ENCODE results near the gene KDM4B. TPM values are rescaled to one million over a fixed set of nuclear protein-coding genes. Genes with fewer than 3 reads are reported as not detected.

KDM4B gene
- total RNA-seq, 2 experiments from 2014 or later = 44.9 to 47.0 TPM

GRCh38 chr19:5114727-5115126, 145.8 kb downstream of the KDM4B start:
- H3K36me3 Mint-ChIP-seq (ENCODE audit: low read depth) = peaks cover 21% of the 10 kb centered on the region
- DNase-seq = no peak
- H3K4me3 Mint-ChIP-seq = no peak overlapping the region
- H3K27ac Mint-ChIP-seq = no peak overlapping the region
- CTCF ChIA-PET = no interaction called here
- POLR2A ChIA-PET = no interaction called here
- no peaks in the 10 kb centered on the region for H3K9me3 Mint-ChIP-seq (ENCODE audit: insufficient read depth)
- no peaks in the 10 kb centered on the region for H3K4me1 Mint-ChIP-seq (ENCODE audit: low read depth)
- no peak for ATAC-seq
- H3K27me3 Mint-ChIP-seq (ENCODE audit: low read depth) = no peaks in the 10 kb centered on the region

DNA sequence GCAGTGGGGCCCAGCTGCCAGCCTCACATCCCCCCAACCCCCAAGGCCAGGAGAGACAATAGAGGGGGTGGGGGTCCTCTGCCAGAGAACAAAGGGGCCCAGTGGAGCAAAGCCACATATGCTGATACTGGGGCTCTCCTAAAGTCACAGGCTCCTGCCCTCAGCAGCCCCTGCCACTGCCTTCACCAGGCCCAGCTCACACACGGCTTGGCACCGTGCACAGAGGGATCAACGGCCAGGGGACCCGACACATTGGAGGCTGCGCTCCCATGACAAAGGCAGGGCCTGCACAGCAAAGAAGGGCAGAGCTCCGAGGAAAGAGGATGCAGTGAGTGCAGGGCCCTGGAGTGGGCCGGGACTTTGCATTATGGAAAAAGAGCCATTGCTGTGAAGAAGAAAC, 146.4 kb downstream of the KDM4B start:
- H3K4me1 Mint-ChIP-seq (ENCODE audit: low read depth) = no peaks in the 10 kb centered on the region
- H3K27ac Mint-ChIP-seq = no peak overlapping the region
- H3K36me3 Mint-ChIP-seq (ENCODE audit: low read depth) = peaks cover 21% of the 10 kb centered on the region
- POLR2A ChIA-PET = no interaction called here
- ATAC-seq (no peak), DNase-seq (no peak)
- H3K9me3 Mint-ChIP-seq (ENCODE audit: insufficient read depth) = no peaks in the 10 kb centered on the region
- no peaks in the 10 kb centered on the region for H3K27me3 Mint-ChIP-seq (ENCODE audit: low read depth)
- no peak overlapping the region for H3K4me3 Mint-ChIP-seq
- CTCF ChIA-PET = no interaction called here

- ChIA-PET CTCF (no interaction called here), POLR2A (no interaction called here)
- DNase-seq (no peak), ATAC-seq (no peak)
- H3K9me3 Mint-ChIP-seq (ENCODE audit: insufficient read depth) = no peaks in the 10 kb centered on the region
- H3K4me1 Mint-ChIP-seq (ENCODE audit: low read depth) = peaks cover 2% of the 10 kb centered on the region
- peaks cover 21% of the 10 kb centered on the region for H3K36me3 Mint-ChIP-seq (ENCODE audit: low read depth)
- no peak overlapping the region for H3K4me3 Mint-ChIP-seq
- no peak overlapping the region for H3K27ac Mint-ChIP-seq
- H3K27me3 Mint-ChIP-seq (ENCODE audit: low read depth) = no peaks in the 10 kb centered on the region
Measured at GRCh38 chr19:5115771-5116202, 146.9 kb downstream of the KDM4B start.

GRCh38 chr19:5116292-5116691, 147.4 kb downstream of the KDM4B start:
- ChIA-PET CTCF (no interaction called here), POLR2A (no interaction called here)
- DNase-seq (no peak), ATAC-seq (no peak)
- peaks cover 21% of the 10 kb centered on the region for H3K36me3 Mint-ChIP-seq (ENCODE audit: low read depth)
- no peak overlapping the region for H3K4me3 Mint-ChIP-seq
- H3K4me1 Mint-ChIP-seq (ENCODE audit: low read depth) = peaks cover 7% of the 10 kb centered on the region
- no peaks in the 10 kb centered on the region for H3K9me3 Mint-ChIP-seq (ENCODE audit: insufficient read depth)
- no peaks in the 10 kb centered on the region for H3K27me3 Mint-ChIP-seq (ENCODE audit: low read depth)
- H3K27ac Mint-ChIP-seq = no peak overlapping the region

DNA sequence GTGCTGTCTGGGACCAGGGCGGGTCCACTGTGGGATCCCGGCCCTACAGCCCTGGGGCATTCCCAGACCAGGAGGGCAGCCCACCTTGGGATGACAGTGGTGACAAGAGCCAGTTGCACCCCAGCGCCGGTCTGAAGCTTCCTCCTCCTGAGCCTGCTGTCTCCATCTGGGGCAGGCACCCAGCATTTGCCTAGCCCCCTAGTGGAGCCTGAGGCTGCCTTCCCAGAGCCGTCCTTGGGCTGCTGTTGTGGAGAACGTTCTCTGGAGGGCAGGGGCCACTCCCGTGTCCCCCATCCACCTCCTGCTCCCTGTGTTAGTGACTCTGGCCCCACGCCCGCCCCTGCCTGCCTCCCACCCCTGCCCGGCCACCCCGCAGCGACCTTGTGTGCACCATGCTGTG, 148.5 kb downstream of the KDM4B start:
- no peak overlapping the region for H3K27ac Mint-ChIP-seq
- ATAC-seq (no peak), DNase-seq (no peak)
- no peaks in the 10 kb centered on the region for H3K27me3 Mint-ChIP-seq (ENCODE audit: low read depth)
- no peaks in the 10 kb centered on the region for H3K9me3 Mint-ChIP-seq (ENCODE audit: insufficient read depth)
- ChIA-PET POLR2A (no interaction called here), CTCF (no interaction called here)
- no peak overlapping the region for H3K4me3 Mint-ChIP-seq
- peaks cover 16% of the 10 kb centered on the region for H3K36me3 Mint-ChIP-seq (ENCODE audit: low read depth)
- H3K4me1 Mint-ChIP-seq (ENCODE audit: low read depth) = peaks cover 18% of the 10 kb centered on the region

GRCh38 chr19:5118026-5118425, 149.1 kb downstream of the KDM4B start:
- POLR2A ChIA-PET = no interaction called here
- peaks cover 20% of the 10 kb centered on the region for H3K4me1 Mint-ChIP-seq (ENCODE audit: low read depth)
- no peak for ATAC-seq
- DNase-seq = no peak
- CTCF ChIA-PET = no interaction called here
- H3K27ac Mint-ChIP-seq = no peak overlapping the region
- H3K36me3 Mint-ChIP-seq (ENCODE audit: low read depth) = peaks cover 14% of the 10 kb centered on the region
- H3K27me3 Mint-ChIP-seq (ENCODE audit: low read depth) = no peaks in the 10 kb centered on the region
- no peaks in the 10 kb centered on the region for H3K9me3 Mint-ChIP-seq (ENCODE audit: insufficient read depth)
- no peak overlapping the region for H3K4me3 Mint-ChIP-seq

DNA sequence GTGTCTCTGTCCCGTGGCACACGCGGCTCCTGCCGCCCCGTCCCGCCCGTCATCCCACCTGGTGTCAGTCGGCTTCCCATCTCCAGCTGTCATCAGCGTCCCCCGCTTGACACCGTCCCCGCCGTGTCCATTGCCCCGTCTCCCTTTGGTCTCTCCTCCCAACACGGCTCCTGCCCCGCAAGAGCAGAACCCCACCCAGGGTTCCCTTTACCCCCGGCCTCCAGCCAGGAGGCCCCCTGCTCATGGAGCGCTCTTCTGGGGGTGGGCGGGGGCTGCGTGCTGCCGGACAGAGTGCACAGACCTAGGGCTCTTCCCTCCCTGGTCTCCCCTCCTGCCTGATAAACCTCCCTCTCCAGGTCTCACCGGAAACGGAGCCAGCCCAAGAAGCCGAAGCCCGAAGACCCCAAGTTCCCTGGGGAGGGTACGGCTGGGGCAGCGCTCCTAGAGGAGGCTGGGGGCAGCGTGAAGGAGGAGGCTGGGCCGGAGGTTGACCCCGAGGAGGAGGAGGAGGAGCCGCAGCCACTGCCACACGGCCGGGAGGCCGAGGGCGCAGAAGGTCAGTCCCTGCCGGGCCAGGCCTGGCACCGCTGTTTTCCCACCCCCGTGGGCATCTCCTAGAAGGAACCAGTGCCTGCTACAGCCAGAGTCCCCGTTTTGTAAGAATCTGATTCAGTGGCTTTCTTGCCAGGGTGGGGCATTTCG, 150.5 kb downstream of the KDM4B start:
- Mint-ChIP-seq H3K9me3 (ENCODE audit: insufficient read depth) (no peaks in the 10 kb centered on the region), H3K27ac (no peak overlapping the region), H3K4me3 (no peak overlapping the region), H3K36me3 (ENCODE audit: low read depth) (peaks cover 17% of the 10 kb centered on the region), H3K27me3 (ENCODE audit: low read depth) (no peaks in the 10 kb centered on the region), H3K4me1 (ENCODE audit: low read depth) (peaks cover 25% of the 10 kb centered on the region)
- no peak for ATAC-seq
- POLR2A ChIA-PET = no interaction called here
- CTCF ChIA-PET = no interaction called here
- DNase-seq = no peak

- ATAC-seq = no peak
- Mint-ChIP-seq H3K27me3 (ENCODE audit: low read depth) (no peaks in the 10 kb centered on the region), H3K27ac (no peak overlapping the region), H3K4me1 (ENCODE audit: low read depth) (peaks cover 31% of the 10 kb centered on the region), H3K4me3 (no peak overlapping the region), H3K36me3 (ENCODE audit: low read depth) (peaks cover 13% of the 10 kb centered on the region), H3K9me3 (ENCODE audit: insufficient read depth) (no peaks in the 10 kb centered on the region)
- DNase-seq = no peak
- POLR2A ChIA-PET = no interaction called here
- CTCF ChIA-PET = no interaction called here
Measured at GRCh38 chr19:5120321-5120720, 151.4 kb downstream of the KDM4B start.

GRCh38 chr19:5120833-5121232, 151.9 kb downstream of the KDM4B start:
- no peak overlapping the region for H3K27ac Mint-ChIP-seq
- H3K4me3 Mint-ChIP-seq = no peak overlapping the region
- POLR2A ChIA-PET = no interaction called here
- ATAC-seq (no peak), DNase-seq (no peak)
- peaks cover 9% of the 10 kb centered on the region for H3K36me3 Mint-ChIP-seq (ENCODE audit: low read depth)
- peaks cover 35% of the 10 kb centered on the region for H3K4me1 Mint-ChIP-seq (ENCODE audit: low read depth)
- CTCF ChIA-PET = no interaction called here
- no peaks in the 10 kb centered on the region for H3K27me3 Mint-ChIP-seq (ENCODE audit: low read depth)
- H3K9me3 Mint-ChIP-seq (ENCODE audit: insufficient read depth) = no peaks in the 10 kb centered on the region

- Mint-ChIP-seq H3K36me3 (ENCODE audit: low read depth) (peaks cover 5% of the 10 kb centered on the region), H3K4me1 (ENCODE audit: low read depth) (peaks cover 40% of the 10 kb centered on the region), H3K27me3 (ENCODE audit: low read depth) (no peaks in the 10 kb centered on the region), H3K9me3 (ENCODE audit: insufficient read depth) (no peaks in the 10 kb centered on the region), H3K4me3 (no peak overlapping the region), H3K27ac (peak overlapping the region; percentile 80)
- POLR2A ChIA-PET = no interaction called here
- DNase-seq (no peak), ATAC-seq (no peak)
- CTCF ChIA-PET = no interaction called here
Measured at GRCh38 chr19:5121266-5122120, 152.6 kb downstream of the KDM4B start.

GRCh38 chr19:5122121-5122400, 153.1 kb downstream of the KDM4B start:
- peak; percentile 50 for ATAC-seq
- H3K27ac Mint-ChIP-seq = peak overlapping the region; percentile 80
- ChIA-PET CTCF (no interaction called here), POLR2A (no interaction called here)
- peaks cover 5% of the 10 kb centered on the region for H3K36me3 Mint-ChIP-seq (ENCODE audit: low read depth)
- peaks cover 41% of the 10 kb centered on the region for H3K4me1 Mint-ChIP-seq (ENCODE audit: low read depth)
- no peaks in the 10 kb centered on the region for H3K27me3 Mint-ChIP-seq (ENCODE audit: low read depth)
- no peaks in the 10 kb centered on the region for H3K9me3 Mint-ChIP-seq (ENCODE audit: insufficient read depth)
- peak; percentile 39 for DNase-seq
- H3K4me3 Mint-ChIP-seq = peak overlapping the region; percentile 24

- no peaks in the 10 kb centered on the region for H3K9me3 Mint-ChIP-seq (ENCODE audit: insufficient read depth)
- no peak overlapping the region for H3K4me3 Mint-ChIP-seq
- peak overlapping the region; percentile 80 for H3K27ac Mint-ChIP-seq
- H3K36me3 Mint-ChIP-seq (ENCODE audit: low read depth) = peaks cover 5% of the 10 kb centered on the region
- POLR2A ChIA-PET = no interaction called here
- CTCF ChIA-PET = no interaction called here
- no peaks in the 10 kb centered on the region for H3K27me3 Mint-ChIP-seq (ENCODE audit: low read depth)
- ATAC-seq (no peak), DNase-seq (no peak)
- peaks cover 41% of the 10 kb centered on the region for H3K4me1 Mint-ChIP-seq (ENCODE audit: low read depth)
Measured at GRCh38 chr19:5122671-5123409, 153.9 kb downstream of the KDM4B start.
